GM12875 (cell line): ENCODE measurements around the gene SGMS1.

ENCODE experiments used
- H3K4me3 ChIP-seq: one replicate; pipeline ENCODE4 v1.5.1; 2011; ENCODE audit warnings: low read depth, low read length, control low read depth
- TF ChIP-seq, protein P1 (sequence below): IDR thresholded peaks from 2 replicates; pipeline ENCODE4 v1.5.1; 2011; ENCODE audit warnings: low read depth, mild to moderate bottlenecking, control low read depth, inconsistent platforms, low read length, moderate library complexity, borderline replicate concordance; ENCODE audit not compliant: insufficient read depth

Gene SGMS1

DNA sequence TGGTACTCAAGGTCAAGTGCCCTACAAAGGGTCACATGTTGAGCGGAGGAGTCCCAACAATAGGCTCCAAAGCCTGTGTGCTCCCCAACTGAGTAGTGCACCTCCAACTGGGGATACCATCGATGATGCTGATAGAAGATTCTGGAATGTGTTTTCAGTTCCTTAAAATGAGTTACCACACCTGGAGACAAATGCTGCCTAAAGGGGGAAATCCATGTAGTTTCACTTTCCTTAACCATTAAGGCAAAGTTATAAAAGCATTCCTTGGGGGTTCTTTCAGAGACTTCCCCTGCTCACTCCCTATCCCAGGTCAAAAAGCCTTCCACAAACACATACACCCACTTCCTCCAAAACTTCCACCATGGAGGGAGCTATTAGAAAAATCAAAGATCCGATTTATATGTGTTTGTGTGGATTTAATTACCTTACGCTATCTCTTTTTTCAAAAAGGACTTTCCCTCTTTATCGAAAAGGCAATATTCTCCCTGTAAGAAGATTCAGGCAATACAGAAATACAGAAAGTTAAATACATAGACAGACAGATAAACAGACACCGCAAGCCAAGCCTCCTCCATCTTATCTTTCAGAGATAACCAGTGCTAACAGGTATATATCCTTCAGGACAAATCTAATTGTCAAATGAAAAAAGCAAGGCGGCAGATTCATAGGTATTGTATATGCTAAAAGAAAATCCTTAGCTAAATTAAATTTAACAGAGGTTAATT, 236.6 kb downstream of the SGMS1 start:
- TF ChIP-seq, protein P1, sequence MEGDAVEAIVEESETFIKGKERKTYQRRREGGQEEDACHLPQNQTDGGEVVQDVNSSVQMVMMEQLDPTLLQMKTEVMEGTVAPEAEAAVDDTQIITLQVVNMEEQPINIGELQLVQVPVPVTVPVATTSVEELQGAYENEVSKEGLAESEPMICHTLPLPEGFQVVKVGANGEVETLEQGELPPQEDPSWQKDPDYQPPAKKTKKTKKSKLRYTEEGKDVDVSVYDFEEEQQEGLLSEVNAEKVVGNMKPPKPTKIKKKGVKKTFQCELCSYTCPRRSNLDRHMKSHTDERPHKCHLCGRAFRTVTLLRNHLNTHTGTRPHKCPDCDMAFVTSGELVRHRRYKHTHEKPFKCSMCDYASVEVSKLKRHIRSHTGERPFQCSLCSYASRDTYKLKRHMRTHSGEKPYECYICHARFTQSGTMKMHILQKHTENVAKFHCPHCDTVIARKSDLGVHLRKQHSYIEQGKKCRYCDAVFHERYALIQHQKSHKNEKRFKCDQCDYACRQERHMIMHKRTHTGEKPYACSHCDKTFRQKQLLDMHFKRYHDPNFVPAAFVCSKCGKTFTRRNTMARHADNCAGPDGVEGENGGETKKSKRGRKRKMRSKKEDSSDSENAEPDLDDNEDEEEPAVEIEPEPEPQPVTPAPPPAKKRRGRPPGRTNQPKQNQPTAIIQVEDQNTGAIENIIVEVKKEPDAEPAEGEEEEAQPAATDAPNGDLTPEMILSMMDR = no peak
- no peak overlapping the region for H3K4me3 ChIP-seq

DNA sequence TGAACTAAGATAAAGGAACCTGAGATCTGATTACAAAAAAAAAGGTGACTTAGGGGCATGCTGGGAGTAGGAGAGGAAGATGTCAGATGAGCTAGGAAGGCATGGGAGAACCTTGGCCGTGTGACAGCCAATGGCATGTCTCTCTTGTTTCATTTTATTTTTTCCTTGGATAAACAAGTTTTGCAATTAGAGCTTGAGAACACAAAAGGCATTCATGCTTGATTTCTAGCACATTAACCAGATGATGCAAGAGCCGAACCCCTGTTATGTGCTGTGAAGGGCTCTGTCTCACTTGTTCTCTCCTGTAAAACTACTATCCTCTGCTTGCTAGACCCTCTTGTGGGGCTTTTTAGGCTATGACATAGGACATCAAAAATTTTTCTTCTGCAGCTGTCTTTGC, 238.1 kb downstream of the SGMS1 start:
- TF ChIP-seq, protein P1 = no peak
- H3K4me3 ChIP-seq = no peak overlapping the region

DNA sequence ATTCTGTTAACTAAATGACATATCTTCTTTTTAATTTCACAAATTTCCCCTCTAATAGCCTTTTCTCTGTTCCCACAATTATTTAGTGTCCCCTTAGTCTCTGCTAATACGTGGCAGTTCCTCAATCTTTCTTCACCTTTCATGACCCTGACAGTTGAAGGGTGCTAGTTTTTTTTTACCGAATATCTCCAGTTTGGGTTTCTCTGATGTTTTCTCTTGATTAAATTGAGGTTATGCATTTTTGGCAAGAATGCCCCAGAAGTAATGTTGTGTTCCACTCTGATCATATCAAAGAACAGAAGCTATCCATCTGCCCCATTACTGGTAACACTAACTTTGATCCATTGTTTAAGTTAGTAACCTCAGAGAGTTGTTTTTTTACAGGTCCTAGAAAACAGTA, 238.9 kb downstream of the SGMS1 start:
- TF ChIP-seq, protein P1 = no peak

DNA sequence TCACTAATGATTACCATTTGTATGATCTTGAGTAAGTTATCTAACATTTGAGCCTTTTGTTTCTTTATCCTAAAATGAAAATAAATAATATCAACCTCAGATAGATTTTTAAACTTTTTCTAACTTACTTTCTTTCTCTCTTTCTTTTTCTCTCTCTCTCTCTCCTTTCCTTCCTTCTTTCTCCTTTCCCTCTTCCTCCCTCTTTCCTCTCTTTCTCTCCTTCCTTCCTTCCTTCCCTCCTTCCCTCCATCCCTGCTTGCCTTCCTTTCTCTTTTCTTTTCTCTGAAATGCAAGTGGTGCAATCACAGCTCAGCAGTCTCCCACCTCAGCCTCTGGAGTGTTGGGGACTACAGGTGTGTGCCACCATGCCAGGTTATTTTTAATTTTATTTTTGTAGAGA, 239.5 kb downstream of the SGMS1 start:
- TF ChIP-seq, protein P1 = no peak
- no peak overlapping the region for H3K4me3 ChIP-seq

More for the DNA sequence above, 238.9 kb downstream of the SGMS1 start:
- no peak overlapping the region for H3K4me3 ChIP-seq

DNA sequence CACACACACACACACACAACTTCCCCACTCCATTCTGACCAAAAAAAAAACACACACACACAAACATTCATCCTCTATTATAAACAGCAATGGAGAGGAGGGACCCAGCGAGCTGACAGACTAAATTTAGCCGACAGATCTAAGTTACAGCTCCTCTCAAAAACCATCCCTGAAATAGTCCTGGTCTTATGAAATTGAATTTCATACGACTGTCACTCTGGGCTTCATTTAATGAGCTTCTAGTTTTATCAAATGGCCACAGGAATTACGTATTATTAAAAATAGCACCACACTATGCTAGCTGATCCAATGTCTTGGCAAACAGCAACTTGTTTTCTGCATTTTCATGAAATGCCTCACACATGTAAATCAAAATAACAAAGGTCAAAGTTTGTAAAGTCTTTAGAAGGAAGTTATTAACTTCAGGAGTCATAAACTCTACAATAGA, 241.2 kb downstream of the SGMS1 start:
- TF ChIP-seq, protein P1 = no peak
- H3K4me3 ChIP-seq = no peak overlapping the region

DNA sequence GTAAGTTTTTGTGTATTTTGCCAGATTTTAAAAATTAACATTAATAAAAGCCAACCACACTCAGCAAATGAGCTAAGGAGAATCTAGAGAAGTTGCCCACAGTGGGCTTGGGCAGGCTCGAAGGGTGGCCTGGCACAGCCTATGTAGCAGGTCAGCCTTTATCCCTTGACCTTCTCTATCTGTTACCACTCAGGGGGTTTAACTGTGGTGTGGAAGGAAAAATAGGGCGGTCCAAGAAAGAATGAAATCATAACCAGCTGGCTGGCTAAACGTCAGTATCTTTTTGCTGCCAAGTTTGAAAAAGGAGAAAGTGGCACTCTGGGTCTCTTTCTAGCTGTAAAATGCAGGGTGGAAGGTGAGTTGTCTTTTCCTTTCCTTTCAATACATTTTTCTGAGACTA, 242.1 kb downstream of the SGMS1 start:
- H3K4me3 ChIP-seq = no peak overlapping the region

DNA sequence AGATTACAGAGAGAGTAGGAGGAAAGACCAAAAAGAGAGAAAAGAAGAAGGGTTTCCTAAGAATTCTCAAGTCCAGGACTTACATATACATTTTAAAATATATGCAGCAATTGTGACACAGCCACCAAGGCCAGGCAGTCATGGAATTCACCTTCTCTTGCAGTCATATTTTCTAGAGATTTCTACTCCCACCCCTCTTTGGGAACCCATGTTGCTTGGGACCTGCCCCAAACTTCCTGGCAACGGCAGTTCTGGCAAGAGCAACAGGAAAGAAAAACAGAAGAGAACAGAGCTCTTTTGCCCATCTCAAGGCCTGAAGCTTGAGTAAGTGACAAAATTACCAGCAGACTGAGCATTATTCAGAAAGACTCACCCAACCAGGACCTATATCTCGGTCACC, 244.1 kb downstream of the SGMS1 start:
- H3K4me3 ChIP-seq = no peak overlapping the region
- TF ChIP-seq, protein P1 = no peak

More for the DNA sequence above, 242.1 kb downstream of the SGMS1 start:
- TF ChIP-seq, protein P1 = no peak
